ENCODE data around the gene NPC2.

DNA sequence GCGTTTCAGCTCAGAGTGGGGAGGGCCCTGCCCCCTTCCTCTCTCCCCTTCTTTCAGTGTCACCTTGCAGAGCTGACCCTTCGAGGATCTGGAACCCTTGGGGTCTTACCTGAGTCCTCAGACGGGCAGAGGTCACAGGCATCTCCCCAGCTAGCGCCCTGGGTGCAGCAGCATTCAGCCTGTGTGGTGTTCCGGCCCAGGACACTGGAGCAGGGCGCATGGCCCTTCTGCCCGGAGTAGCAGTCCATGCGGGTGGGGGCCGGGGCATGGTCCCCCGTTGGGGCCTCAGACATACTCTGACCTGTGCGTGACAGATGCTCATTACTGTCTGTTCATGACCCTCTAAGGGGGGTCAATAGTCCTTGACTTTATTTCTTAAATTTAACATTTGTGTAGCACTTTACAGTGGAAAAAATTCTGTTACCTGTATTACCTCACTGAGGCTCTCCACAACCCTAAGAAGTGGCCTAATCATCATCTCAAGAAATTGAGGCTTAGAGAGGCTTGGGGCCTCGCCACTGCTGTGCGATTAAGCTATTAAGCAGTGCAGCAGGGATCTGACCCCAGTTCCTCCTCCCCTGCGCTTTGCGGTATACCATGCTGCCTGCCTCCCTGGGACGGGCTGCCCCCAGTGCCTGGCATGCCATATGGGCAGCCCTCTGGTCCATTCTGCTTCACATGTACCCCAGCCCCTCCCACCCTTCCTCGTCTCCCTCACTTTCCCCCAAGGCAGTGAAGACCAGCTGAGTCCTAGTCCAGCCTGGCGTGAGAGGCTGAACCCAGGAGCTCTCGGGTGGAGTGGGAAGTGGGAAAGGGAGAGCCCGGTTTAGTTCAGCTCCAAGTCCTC lies 12.0 kb upstream of the NPC2 start:
- TF ChIP-seq, protein P1, sequence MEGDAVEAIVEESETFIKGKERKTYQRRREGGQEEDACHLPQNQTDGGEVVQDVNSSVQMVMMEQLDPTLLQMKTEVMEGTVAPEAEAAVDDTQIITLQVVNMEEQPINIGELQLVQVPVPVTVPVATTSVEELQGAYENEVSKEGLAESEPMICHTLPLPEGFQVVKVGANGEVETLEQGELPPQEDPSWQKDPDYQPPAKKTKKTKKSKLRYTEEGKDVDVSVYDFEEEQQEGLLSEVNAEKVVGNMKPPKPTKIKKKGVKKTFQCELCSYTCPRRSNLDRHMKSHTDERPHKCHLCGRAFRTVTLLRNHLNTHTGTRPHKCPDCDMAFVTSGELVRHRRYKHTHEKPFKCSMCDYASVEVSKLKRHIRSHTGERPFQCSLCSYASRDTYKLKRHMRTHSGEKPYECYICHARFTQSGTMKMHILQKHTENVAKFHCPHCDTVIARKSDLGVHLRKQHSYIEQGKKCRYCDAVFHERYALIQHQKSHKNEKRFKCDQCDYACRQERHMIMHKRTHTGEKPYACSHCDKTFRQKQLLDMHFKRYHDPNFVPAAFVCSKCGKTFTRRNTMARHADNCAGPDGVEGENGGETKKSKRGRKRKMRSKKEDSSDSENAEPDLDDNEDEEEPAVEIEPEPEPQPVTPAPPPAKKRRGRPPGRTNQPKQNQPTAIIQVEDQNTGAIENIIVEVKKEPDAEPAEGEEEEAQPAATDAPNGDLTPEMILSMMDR (IDR thresholded peaks at IDR 0.05): no peak
- no peak for TF ChIP-seq POLR2A (IDR thresholded peaks at IDR 0.05)
- TF ChIP-seq POLR2AphosphoS5 (IDR thresholded peaks at IDR 0.05): no peak
